ENCODE data around the gene ENTPD6. TPM values are rescaled to one million over a fixed set of nuclear protein-coding genes. Genes with fewer than 3 reads are reported as not detected.
A peak's percentile ranks its signal among the peaks of the same experiment; 100 is the strongest.

ENTPD6 gene
- total RNA-seq, 2 donors from 2014 or later: 62.5 to 63.2 TPM

DNA sequence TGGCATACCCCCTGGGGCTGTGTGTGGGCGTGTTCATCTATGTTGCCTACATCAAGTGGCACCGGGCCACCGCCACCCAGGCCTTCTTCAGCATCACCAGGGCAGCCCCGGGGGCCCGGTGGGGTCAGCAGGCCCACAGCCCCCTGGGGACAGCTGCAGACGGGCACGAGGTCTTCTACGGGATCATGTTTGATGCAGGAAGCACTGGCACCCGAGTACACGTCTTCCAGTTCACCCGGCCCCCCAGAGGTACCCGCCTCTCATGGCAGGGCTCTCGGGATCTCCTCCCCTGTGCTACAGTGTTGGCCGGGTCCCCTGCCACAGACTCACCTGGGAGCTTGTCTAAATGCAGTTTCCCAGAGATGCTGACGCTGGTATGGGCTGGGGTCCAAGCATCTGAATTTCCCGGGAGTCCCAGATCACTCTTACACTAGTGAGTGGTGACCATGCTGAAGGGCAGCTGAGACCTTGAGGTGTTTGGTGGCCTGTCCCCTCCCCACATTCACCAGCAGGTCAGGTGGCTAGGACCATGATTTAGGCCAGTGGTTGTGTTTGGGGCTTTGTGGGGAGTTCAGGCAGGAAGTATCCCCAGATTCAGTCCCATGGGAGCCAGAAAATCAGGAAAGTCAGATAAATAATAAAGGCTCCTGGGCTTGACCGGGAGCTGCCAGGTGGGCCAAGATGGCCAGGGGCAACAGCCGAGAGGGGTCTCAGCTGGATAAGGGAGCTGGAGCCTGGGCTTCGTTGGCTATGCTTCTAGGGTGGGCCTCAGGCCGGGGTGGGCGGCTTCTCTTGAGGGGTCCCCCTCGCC lies 11.8 kb downstream of the ENTPD6 start:
- ATAC-seq (no peak), DNase-seq (no peak)
- no peaks in the 10 kb centered on the region for H3K9me3 ChIP-seq (ENCODE audit: control insufficient read depth, low read length, poor library complexity, severe bottlenecking)
- H3K27ac Mint-ChIP-seq: no peak overlapping the region
- H3K27me3 Mint-ChIP-seq: no peaks in the 10 kb centered on the region
- peaks cover 19% of the 10 kb centered on the region for H3K4me1 Mint-ChIP-seq
- no peak overlapping the region for H3K4me3 Mint-ChIP-seq
- peaks cover 4% of the 10 kb centered on the region for H3K36me3 Mint-ChIP-seq (ENCODE audit: low read depth)

GRCh38 chr20:25207960-25208534 lies 12.5 kb downstream of the ENTPD6 start:
- Mint-ChIP-seq H3K4me3 (no peak overlapping the region), H3K4me1 (peaks cover 15% of the 10 kb centered on the region), H3K27ac (no peak overlapping the region), H3K36me3 (ENCODE audit: low read depth) (peaks cover 4% of the 10 kb centered on the region), H3K27me3 (no peaks in the 10 kb centered on the region)
- no peak for DNase-seq
- no peaks in the 10 kb centered on the region for H3K9me3 ChIP-seq (ENCODE audit: control insufficient read depth, low read length, poor library complexity, severe bottlenecking)
- no peak for ATAC-seq

GRCh38 chr20:25209400-25209799 lies 13.9 kb downstream of the ENTPD6 start:
- DNase-seq (no peak), ATAC-seq (no peak)
- Mint-ChIP-seq H3K36me3 (ENCODE audit: low read depth) (peaks cover 4% of the 10 kb centered on the region), H3K27ac (no peak overlapping the region), H3K4me1 (peaks cover 4% of the 10 kb centered on the region), H3K4me3 (no peak overlapping the region), H3K27me3 (no peaks in the 10 kb centered on the region)
- H3K9me3 ChIP-seq (ENCODE audit: control insufficient read depth, low read length, poor library complexity, severe bottlenecking): no peaks in the 10 kb centered on the region

GRCh38 chr20:25209911-25210310 lies 14.4 kb downstream of the ENTPD6 start:
- no peak for DNase-seq
- Mint-ChIP-seq H3K4me3 (no peak overlapping the region), H3K4me1 (peaks cover 4% of the 10 kb centered on the region), H3K36me3 (ENCODE audit: low read depth) (peaks cover 4% of the 10 kb centered on the region), H3K27me3 (no peaks in the 10 kb centered on the region), H3K27ac (no peak overlapping the region)
- H3K9me3 ChIP-seq (ENCODE audit: control insufficient read depth, low read length, poor library complexity, severe bottlenecking): no peaks in the 10 kb centered on the region
- no peak for ATAC-seq

DNA sequence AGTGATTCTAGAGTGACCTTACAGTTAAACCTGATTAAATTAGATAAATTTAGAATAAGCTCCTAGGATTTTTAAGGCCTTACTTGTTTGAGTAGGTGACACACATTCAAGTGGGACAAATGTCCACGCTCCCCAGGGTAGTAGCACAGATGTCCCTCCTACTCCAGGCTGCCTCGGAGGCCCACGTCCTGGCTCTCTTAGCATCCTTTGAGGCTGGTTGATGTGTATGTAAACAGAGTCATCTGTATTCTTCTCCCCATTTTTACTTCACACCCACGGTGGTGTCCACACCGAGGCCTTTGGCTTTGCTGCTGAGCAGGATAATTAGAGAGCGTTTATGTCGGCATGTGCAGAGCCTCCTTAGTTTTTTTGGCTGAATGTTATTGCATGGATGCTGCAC lies 15.8 kb downstream of the ENTPD6 start:
- ATAC-seq (no peak), DNase-seq (no peak)
- no peaks in the 10 kb centered on the region for H3K27me3 Mint-ChIP-seq
- H3K9me3 ChIP-seq (ENCODE audit: control insufficient read depth, low read length, poor library complexity, severe bottlenecking): no peaks in the 10 kb centered on the region
- H3K27ac Mint-ChIP-seq: no peak overlapping the region
- H3K4me1 Mint-ChIP-seq: no peaks in the 10 kb centered on the region
- no peak overlapping the region for H3K4me3 Mint-ChIP-seq
- H3K36me3 Mint-ChIP-seq (ENCODE audit: low read depth): peaks cover 4% of the 10 kb centered on the region

DNA sequence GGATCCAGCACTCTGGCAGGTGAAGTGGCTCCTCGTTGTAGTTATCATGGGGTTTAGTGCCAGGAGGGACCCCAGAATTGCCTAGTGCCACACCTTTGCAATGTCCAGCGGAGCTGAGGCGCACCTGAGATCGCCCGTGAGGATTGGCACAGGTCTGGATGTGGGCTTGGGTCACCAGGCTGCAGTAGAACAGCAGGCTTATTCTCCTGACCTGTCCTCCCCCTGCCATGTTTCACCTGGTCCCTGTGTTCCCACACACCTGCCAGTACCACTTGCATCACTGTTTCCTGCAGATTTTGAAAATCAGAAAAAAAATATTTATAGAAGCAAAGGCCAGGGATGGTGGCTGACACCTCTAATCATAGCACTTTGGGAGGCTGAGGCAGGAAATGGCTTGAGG lies 16.7 kb downstream of the ENTPD6 start:
- no peaks in the 10 kb centered on the region for H3K27me3 Mint-ChIP-seq
- no peaks in the 10 kb centered on the region for H3K9me3 ChIP-seq (ENCODE audit: control insufficient read depth, low read length, poor library complexity, severe bottlenecking)
- no peak overlapping the region for H3K4me3 Mint-ChIP-seq
- ATAC-seq (no peak), DNase-seq (no peak)
- peaks cover 4% of the 10 kb centered on the region for H3K36me3 Mint-ChIP-seq (ENCODE audit: low read depth)
- H3K27ac Mint-ChIP-seq: no peak overlapping the region
- no peaks in the 10 kb centered on the region for H3K4me1 Mint-ChIP-seq

- no peak for DNase-seq
- no peaks in the 10 kb centered on the region for H3K4me1 Mint-ChIP-seq
- H3K27ac Mint-ChIP-seq: peak overlapping the region; percentile 19
- no peak overlapping the region for H3K4me3 Mint-ChIP-seq
- H3K27me3 Mint-ChIP-seq: no peaks in the 10 kb centered on the region
- H3K36me3 Mint-ChIP-seq (ENCODE audit: low read depth): peaks cover 5% of the 10 kb centered on the region
- H3K9me3 ChIP-seq (ENCODE audit: control insufficient read depth, low read length, poor library complexity, severe bottlenecking): no peaks in the 10 kb centered on the region
- ATAC-seq: no peak
Observed at GRCh38 chr20:25213566-25214425, 18.3 kb downstream of the ENTPD6 start.

GRCh38 chr20:25214426-25214790 lies 18.9 kb downstream of the ENTPD6 start:
- H3K36me3 Mint-ChIP-seq (ENCODE audit: low read depth): peaks cover 5% of the 10 kb centered on the region
- no peak overlapping the region for H3K4me3 Mint-ChIP-seq
- no peaks in the 10 kb centered on the region for H3K4me1 Mint-ChIP-seq
- ATAC-seq (no peak), DNase-seq (no peak)
- no peaks in the 10 kb centered on the region for H3K9me3 ChIP-seq (ENCODE audit: control insufficient read depth, low read length, poor library complexity, severe bottlenecking)
- no peaks in the 10 kb centered on the region for H3K27me3 Mint-ChIP-seq
- H3K27ac Mint-ChIP-seq: peak overlapping the region; percentile 19

- Mint-ChIP-seq H3K27me3 (no peaks in the 10 kb centered on the region), H3K4me3 (no peak overlapping the region), H3K4me1 (no peaks in the 10 kb centered on the region), H3K27ac (peak overlapping the region; percentile 19), H3K36me3 (ENCODE audit: low read depth) (peaks cover 5% of the 10 kb centered on the region)
- H3K9me3 ChIP-seq (ENCODE audit: control insufficient read depth, low read length, poor library complexity, severe bottlenecking): no peaks in the 10 kb centered on the region
- ATAC-seq (no peak), DNase-seq (no peak)
Observed at GRCh38 chr20:25214819-25215218, 19.3 kb downstream of the ENTPD6 start.

GRCh38 chr20:25215521-25215920 lies 20.0 kb downstream of the ENTPD6 start:
- H3K36me3 Mint-ChIP-seq (ENCODE audit: low read depth): peaks cover 5% of the 10 kb centered on the region

DNA sequence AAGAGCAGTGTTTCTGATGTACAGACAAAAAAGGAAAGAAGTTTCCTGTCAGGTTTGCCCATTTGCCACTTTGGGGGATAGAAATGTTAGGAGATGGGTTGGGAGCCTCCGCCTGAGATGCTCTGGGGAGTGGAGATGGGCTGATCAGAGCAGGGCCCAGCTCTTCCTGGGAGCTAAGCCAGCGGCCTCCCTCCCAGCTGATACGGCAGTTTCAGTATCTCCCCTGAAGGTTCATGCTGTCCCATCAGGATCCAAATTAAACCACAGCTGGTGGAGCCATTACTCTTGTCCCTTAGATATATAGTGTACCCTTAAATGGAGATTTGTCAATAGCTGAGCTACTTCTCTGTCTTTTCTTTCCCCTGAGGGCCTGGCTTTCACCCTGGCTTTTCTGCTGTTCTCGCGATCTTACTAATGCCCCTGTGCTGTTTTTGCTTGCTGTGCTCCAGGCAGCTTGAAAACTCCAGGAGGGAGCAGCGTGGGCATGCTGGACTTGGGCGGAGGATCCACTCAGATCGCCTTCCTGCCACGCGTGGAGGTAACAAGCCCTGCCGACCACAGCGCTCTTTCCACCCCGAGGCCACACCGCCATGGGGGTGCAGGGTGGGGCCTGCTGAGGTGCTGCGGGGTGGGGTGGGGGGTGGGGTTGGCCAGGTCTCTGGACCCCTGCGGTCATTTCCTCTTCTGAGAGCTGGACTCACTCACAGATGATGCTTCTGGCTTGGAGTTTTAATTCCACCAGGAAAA lies 20.9 kb downstream of the ENTPD6 start:
- H3K9me3 ChIP-seq (ENCODE audit: control insufficient read depth, low read length, poor library complexity, severe bottlenecking): no peaks in the 10 kb centered on the region
- Mint-ChIP-seq H3K4me1 (no peaks in the 10 kb centered on the region), H3K4me3 (no peak overlapping the region), H3K27ac (no peak overlapping the region), H3K36me3 (ENCODE audit: low read depth) (peaks cover 4% of the 10 kb centered on the region), H3K27me3 (no peaks in the 10 kb centered on the region)
- no peak for DNase-seq
- ATAC-seq: no peak

More at GRCh38 chr20:25215521-25215920, 20.0 kb downstream of the ENTPD6 start:
- no peaks in the 10 kb centered on the region for H3K9me3 ChIP-seq (ENCODE audit: control insufficient read depth, low read length, poor library complexity, severe bottlenecking)
- Mint-ChIP-seq H3K27ac (no peak overlapping the region), H3K4me1 (no peaks in the 10 kb centered on the region), H3K4me3 (no peak overlapping the region), H3K27me3 (no peaks in the 10 kb centered on the region)
- DNase-seq (no peak), ATAC-seq (no peak)

GRCh38 chr20:25217161-25218108 lies 21.9 kb downstream of the ENTPD6 start:
- Mint-ChIP-seq H3K4me1 (no peaks in the 10 kb centered on the region), H3K36me3 (ENCODE audit: low read depth) (peaks cover 3% of the 10 kb centered on the region), H3K4me3 (no peak overlapping the region), H3K27ac (no peak overlapping the region), H3K27me3 (no peaks in the 10 kb centered on the region)
- no peak for DNase-seq
- ATAC-seq: no peak
- H3K9me3 ChIP-seq (ENCODE audit: control insufficient read depth, low read length, poor library complexity, severe bottlenecking): no peaks in the 10 kb centered on the region

All from T-helper 17 cell (primary cell).